H1 (cell line): ENCODE data around the gene SPATA32. TPM values are rescaled to one million over a fixed set of nuclear protein-coding genes. Genes with fewer than 3 reads are reported as not detected.

Experiments used
- CTCF ChIA-PET: fragments of 300-600 bp; sonication (Branson Sonifier 250); formaldehyde crosslinking; loops from one replicate; lab custom pipeline; 2021; ENCODE audit not compliant: partially characterized antibody; lab: Charles Lee
- POLR2A ChIA-PET: fragments of 300-600 bp; sonication (Branson Sonifier 250); formaldehyde crosslinking; loops from one replicate; lab custom pipeline; 2021; ENCODE audit warnings: inconsistent platforms; ENCODE audit not compliant: partially characterized antibody; lab: Charles Lee
- DNase-seq, 2 experiments: peaks; one replicate each; pipeline versions ENCODE4 v3.0.0 to v3.0.0-alpha.2; 2010 to 2022; ENCODE audit warnings: low spot score in 2 of 2, low read depth in 1 of 2, mixed read lengths in 1 of 2
- FAIRE-seq: peaks from 2 replicates; lab custom pipeline; 2011; peaks lifted over from hg19 to GRCh38; lab: Jason Lieb, UNC
- H2AFZ ChIP-seq: 2 replicates; pipeline ENCODE4 v1.8.1; 2012; ENCODE audit warnings: low read length, inconsistent platforms
- H2AK5ac ChIP-seq: 2 replicates; pipeline ENCODE4 v1.6.1; 2013; ENCODE audit warnings: low read depth, low read length
- H2BK120ac ChIP-seq: replicated peaks from 2 replicates; pipeline ENCODE3; 2013; ENCODE audit warnings: low read depth, low read length, inconsistent platforms
- H2BK12ac ChIP-seq: 2 replicates; pipeline ENCODE4 v1.6.1; 2013; ENCODE audit warnings: low read depth, low read length
- H2BK15ac ChIP-seq: 2 replicates; pipeline ENCODE4 v1.6.1; 2013; ENCODE audit warnings: low read length
- H2BK20ac ChIP-seq: 2 replicates; pipeline ENCODE4 v1.6.1; 2013; ENCODE audit warnings: low read length
- H2BK5ac ChIP-seq: 2 replicates; pipeline ENCODE4 v1.6.1; 2013; ENCODE audit warnings: low read depth, low read length
- H3K14ac ChIP-seq: 2 replicates; pipeline ENCODE4 v1.6.1; 2013; ENCODE audit warnings: inconsistent platforms; ENCODE audit not compliant: insufficient read length
- H3K18ac ChIP-seq: 2 replicates; pipeline ENCODE4 v1.6.1; 2013; ENCODE audit warnings: low read length; ENCODE audit errors: extremely low read depth
- H3K23ac ChIP-seq: 2 replicates; pipeline ENCODE4 v1.6.1; 2013; ENCODE audit warnings: inconsistent platforms; ENCODE audit not compliant: insufficient read length
- H3K23me2 ChIP-seq: 2 replicates; pipeline ENCODE4 v1.6.1; 2013; ENCODE audit warnings: low read depth, low read length
- H3K27ac ChIP-seq: 2 replicates; pipeline ENCODE4 v1.6.1; 2011; ENCODE audit warnings: low read depth, low read length, inconsistent platforms
- H3K27me3 ChIP-seq, 4 experiments: replicated peaks in 1 of 4; 1 replicate in 1 of 4; 2 replicates in 3 of 4; pipeline versions ENCODE4 v1.6.1 to v1.8.1; 2011 to 2013; ENCODE audit warnings: low read length in 3 of 4, mild to moderate bottlenecking in 3 of 4, inconsistent platforms in 2 of 4, mixed read lengths in 2 of 4, moderate library complexity in 1 of 4; ENCODE audit not compliant: control insufficient read depth in 3 of 4, insufficient read depth in 3 of 4; ENCODE audit errors: extremely low read depth in 1 of 4
- H3K36me3 ChIP-seq, 4 experiments: 2 replicates each; pipeline versions ENCODE4 v1.6.1 to v1.8.1; 2011 to 2013; ENCODE audit warnings: mild to moderate bottlenecking in 4 of 4, low read length in 3 of 4, moderate library complexity in 2 of 4, control low read depth in 1 of 4, inconsistent platforms in 1 of 4; ENCODE audit not compliant: insufficient read depth in 4 of 4, control insufficient read depth in 2 of 4
- H3K4ac ChIP-seq: replicated peaks from 2 replicates; pipeline ENCODE3; 2013; ENCODE audit warnings: low read length, low read depth, mixed read lengths, inconsistent platforms; ENCODE audit not compliant: insufficient read length
- H3K4me1 ChIP-seq, 4 experiments: replicated peaks in 1 of 4; 1 replicate in 1 of 4; 2 replicates in 3 of 4; pipeline versions ENCODE4 v1.6.1 to v1.8.1; 2011 to 2013; ENCODE audit warnings: low read length in 3 of 4, inconsistent platforms in 2 of 4, mixed read lengths in 1 of 4; ENCODE audit not compliant: insufficient read depth in 4 of 4, control insufficient read depth in 3 of 4
- H3K4me2 ChIP-seq, 2 experiments: 2 replicates each; pipeline versions ENCODE4 v1.6.1 to v1.8.1; 2011 to 2013; ENCODE audit warnings: low read depth in 2 of 2, low read length in 2 of 2, control low read depth in 1 of 2, inconsistent platforms in 1 of 2, mild to moderate bottlenecking in 1 of 2; ENCODE audit not compliant: insufficient read depth in 1 of 2
- H3K4me3 ChIP-seq, 4 experiments: fragments of 200-600, 300-600 bp in 1 of 4; sonication (generic), shearing (Covaris generic), sonication (Bioruptor Twin) in 1 of 4; 2 replicates each; pipeline versions ENCODE4 v1.5.1 to v1.8.1; 2011 to 2016; ENCODE audit warnings: low read length in 4 of 4, low read depth in 3 of 4, control low read depth in 2 of 4, inconsistent platforms in 2 of 4, mild to moderate bottlenecking in 2 of 4, mixed read lengths in 1 of 4, moderate library complexity in 1 of 4; ENCODE audit not compliant: insufficient read depth in 2 of 4; ENCODE audit errors: extremely low read depth in 1 of 4
- H3K56ac ChIP-seq: replicated peaks from 2 replicates; pipeline ENCODE3; 2013; ENCODE audit warnings: low read depth, mild to moderate bottlenecking, mixed read lengths, low read length, inconsistent platforms; ENCODE audit not compliant: insufficient read length
- H3K79me1 ChIP-seq: 2 replicates; pipeline ENCODE4 v1.6.1; 2013; ENCODE audit warnings: low read depth, low read length, control low read depth
- H3K79me2 ChIP-seq, 2 experiments: 2 replicates each; pipeline versions ENCODE4 v1.6.1 to v1.8.1; 2012 to 2013; ENCODE audit warnings: low read length in 2 of 2, mild to moderate bottlenecking in 2 of 2, inconsistent platforms in 1 of 2; ENCODE audit not compliant: insufficient read depth in 2 of 2, control insufficient read depth in 1 of 2
- H3K9ac ChIP-seq, 4 experiments: replicated peaks in 1 of 4; 1 replicate in 1 of 4; 2 replicates in 3 of 4; pipeline versions ENCODE4 v1.6.1 to v1.8.1; 2011 to 2013; ENCODE audit warnings: low read depth in 3 of 4, low read length in 3 of 4, control low read depth in 2 of 4, mild to moderate bottlenecking in 2 of 4, moderate library complexity in 2 of 4, inconsistent platforms in 1 of 4; ENCODE audit errors: extremely low read depth in 1 of 4
- H3K9me3 ChIP-seq, 2 experiments: 2 replicates each; pipeline versions ENCODE4 v1.6.1 to v1.8.1; 2012 to 2013; ENCODE audit warnings: mild to moderate bottlenecking in 2 of 2, moderate library complexity in 2 of 2, control low read depth in 1 of 2, inconsistent platforms in 1 of 2, low read depth in 1 of 2, low read length in 1 of 2, mixed read lengths in 1 of 2; ENCODE audit not compliant: insufficient read depth in 2 of 2
- H4K20me1 ChIP-seq, 2 experiments: replicated peaks in 1 of 2; 2 replicates each; pipeline versions ENCODE3 to v1.8.1; 2011 to 2013; ENCODE audit warnings: inconsistent platforms in 2 of 2, low read length in 2 of 2, mild to moderate bottlenecking in 1 of 2; ENCODE audit not compliant: insufficient read depth in 2 of 2, control insufficient read depth in 1 of 2
- H4K5ac ChIP-seq: 2 replicates; pipeline ENCODE4 v1.6.1; 2013; ENCODE audit warnings: low read length, low read depth, mixed read lengths, inconsistent platforms; ENCODE audit not compliant: insufficient read length
- H4K8ac ChIP-seq: 2 replicates; pipeline ENCODE4 v1.8.0; 2013; ENCODE audit warnings: mild to moderate bottlenecking, moderate library complexity, low read length, inconsistent platforms; ENCODE audit not compliant: insufficient read depth; ENCODE audit errors: extremely low read depth
- H4K91ac ChIP-seq: replicated peaks from 2 replicates; pipeline ENCODE3; 2013; ENCODE audit warnings: low read length, mixed read lengths, inconsistent platforms; ENCODE audit not compliant: insufficient read length
- BRCA1 ChIP-seq: IDR thresholded peaks from 2 replicates; pipeline ENCODE4 v1.6.1; 2012; ENCODE audit warnings: low read depth, low read length, improper control_type of control experiment
- GABPA ChIP-seq: IDR thresholded peaks from 2 replicates; pipeline ENCODE4 v1.6.1; 2011; ENCODE audit warnings: mild to moderate bottlenecking, low read length, moderate library complexity, borderline replicate concordance; ENCODE audit not compliant: insufficient read depth
- JUND ChIP-seq: IDR thresholded peaks from 2 replicates; pipeline ENCODE4 v1.6.1; 2011; ENCODE audit warnings: mild to moderate bottlenecking, improper control_type of control experiment, low read length
- PHF8 ChIP-seq: fragments of 200-600 bp; sonication (generic); conservative IDR thresholded peaks from 2 replicates; pipeline ENCODE4 v1.7.1; 2012; ENCODE audit warnings: low read depth, mild to moderate bottlenecking, inconsistent platforms, low read length, moderate library complexity
- RNF2 ChIP-seq: fragments of 200-900, 300-1000 bp; sonication (generic); IDR thresholded peaks from 2 replicates; pipeline ENCODE4 v1.7.1; 2016; ENCODE audit warnings: borderline replicate concordance, low read depth, mild to moderate bottlenecking, antibody characterized with exemption, low read length; ENCODE audit not compliant: poor library complexity, severe bottlenecking; ENCODE audit errors: missing control alignments
- SRF ChIP-seq: IDR thresholded peaks from 2 replicates; pipeline ENCODE4 v1.6.1; 2011; ENCODE audit warnings: mild to moderate bottlenecking, low read depth, low read length, moderate library complexity
- WGBS, 2 experiments: shearing (Covaris generic) in 1 of 2; methylation state at CpG; one replicate each; pipeline versions ENCODE4 v1.1.6 to v1.1.7; 2013 to 2015; ENCODE audit warnings: low lambda C conversion rate in 2 of 2, mixed read lengths in 2 of 2, inconsistent platforms in 1 of 2, low coverage in 1 of 2, missing lambda C conversion rate in 1 of 2; ENCODE audit not compliant: insufficient replicate concordance in 2 of 2, insufficient coverage in 1 of 2, insufficient read length in 1 of 2; ENCODE audit errors: extremely low coverage in 1 of 2, missing lambda C conversion rate in 1 of 2; 5-methylcytosine and 5-hydroxymethylcytosine counted together
- polyA plus RNA-seq, 7 experiments: library from polyadenylated mRNA; depleted of rRNA in 3 of 7; stranded (reverse) in 5 of 7; unstranded in 2 of 7; fragments of >200 nt in 5 of 7; fragments of 200-250 nt in 2 of 7; gene quantifications; 1 replicate in 5 of 7; 2 replicates in 1 of 7; 4 replicates in 1 of 7; pipeline versions ENCODE4 v1.2.1 to v1.2.3, GENCODE V29; 2011 to 2013; ENCODE audit warnings: missing spikeins in 2 of 7, mixed read lengths in 2 of 7
- total RNA-seq: library from RNA; stranded (reverse); fragmentation: NEBNext Ultra II Directional; extraction: Animal tissue kit (Norgen Biotek cat#: 25700); gene quantifications from 2 replicates; pipeline ENCODE4 v1.2.1, GENCODE V29; 2021
- TF ChIP-seq, protein P1 (sequence below), 3 experiments: IDR thresholded peaks; 1 replicate in 2 of 3; 2 replicates in 1 of 3; pipeline versions ENCODE4 v1.5.1 to v1.6.1; 2011; ENCODE audit warnings: low read length in 3 of 3, mild to moderate bottlenecking in 3 of 3, inconsistent platforms in 2 of 3, low read depth in 1 of 3, moderate library complexity in 1 of 3; ENCODE audit not compliant: insufficient read depth in 1 of 3; ENCODE audit errors: control extremely low read depth in 1 of 3

The SPATA32 gene
- total and polyA plus RNA-seq, 2 of the 8 experiments (the other 6 are each of a cell fraction or from before 2014, with no cell fraction given) = 0.24 TPM; not detected in 1

DNA sequence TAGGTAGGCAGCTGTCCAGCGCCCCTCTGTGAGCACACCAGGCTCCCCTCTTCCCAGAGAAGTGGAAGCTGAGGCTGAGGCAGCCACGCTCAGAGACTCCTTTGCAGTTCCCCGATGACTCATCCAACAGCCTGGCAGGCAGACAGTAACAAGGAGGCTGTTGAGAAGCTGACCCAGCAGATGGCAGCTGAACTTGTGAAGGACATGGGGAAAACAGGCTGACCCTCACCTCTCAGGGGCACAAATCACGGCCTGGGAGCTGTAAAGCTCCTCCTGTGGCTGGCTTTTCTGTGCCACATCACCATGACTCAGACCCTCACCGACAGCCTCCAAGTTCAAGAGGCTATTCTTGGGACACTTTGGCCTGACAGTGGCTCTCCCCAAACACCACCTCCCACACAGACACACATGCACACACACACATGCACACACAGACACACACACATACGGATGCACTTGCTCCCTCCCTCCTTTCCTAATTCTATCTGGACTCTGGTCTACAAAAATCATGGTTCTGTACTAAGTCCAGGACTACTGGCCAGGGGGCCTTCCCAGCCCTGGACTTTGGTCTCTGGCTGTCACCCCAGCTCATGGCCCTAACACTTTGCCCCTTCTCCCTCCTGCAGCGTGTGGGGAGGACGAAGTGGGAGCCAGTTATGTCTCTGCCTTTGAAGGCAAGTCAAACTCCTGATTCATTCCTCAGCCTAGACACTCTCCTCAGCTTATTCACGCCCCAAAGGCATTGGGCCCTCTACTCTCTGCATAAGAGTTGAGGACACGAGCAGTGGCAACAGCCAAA lies 31.7 kb upstream of the SPATA32 start:
- peaks cover 0 to 4% of the 10 kb centered on the region in 2 experiments; a peak in 1 of 4 replicates for H3K79me2 ChIP-seq
- no peak overlapping the region for H3K23ac ChIP-seq
- H3K4ac ChIP-seq = no peak overlapping the region
- H3K4me2 ChIP-seq = no peak overlapping the region
- H3K56ac ChIP-seq = no peak overlapping the region
- H4K20me1 ChIP-seq = peaks cover 4% of the 10 kb centered on the region in 2 experiments
- no peaks in the 10 kb centered on the region for H3K27me3 ChIP-seq
- FAIRE-seq = no peak
- 0 out of 8 replicates have a peak, but pooled peaks cover 0 to 3% (median 0%) of the 10 kb centered on the region in 4 experiments for H3K36me3 ChIP-seq
- H3K18ac ChIP-seq = no peak overlapping the region
- peaks cover 15% of the 10 kb centered on the region for H3K79me1 ChIP-seq
- peaks cover 0 to 5% (median 0%) of the 10 kb centered on the region in 4 experiments; a peak in 1 of 7 replicates for H3K4me1 ChIP-seq
- no peak overlapping the region; the same call in 1 of the 2 replicates for H4K8ac ChIP-seq
- H3K14ac ChIP-seq = no peak overlapping the region
- no peak overlapping the region for H2AFZ ChIP-seq
- H2BK12ac ChIP-seq = no peak overlapping the region
- 89% methylated on average over 10 of the region's 10 CpGs; no CpG with 5 or more reads in 1 of the 2 experiments for WGBS, 2 experiments
- H2BK120ac ChIP-seq = no peak overlapping the region
- H4K91ac ChIP-seq = no peak overlapping the region
- no peaks in the 10 kb centered on the region for H3K9me3 ChIP-seq
- H2AK5ac ChIP-seq = no peak overlapping the region
- no peak overlapping the region for H3K4me3 ChIP-seq
- no peak overlapping the region for H4K5ac ChIP-seq
- CTCF ChIA-PET = interaction anchor here (0.6 to 4.6 kb wide), 16 partner anchors 9 to 92 kb away, joined by 3 to 35 read pairs (median 6); no protein-coding TSS in a partner anchor
- no peak overlapping the region for H3K27ac ChIP-seq
- POLR2A ChIA-PET = interaction anchor here (1.5 kb wide), 2 partner anchors 19 to 46 kb away, joined by 3 to 4 read pairs; no protein-coding TSS in a partner anchor
- no peak overlapping the region for H2BK20ac ChIP-seq
- no peak for DNase-seq
- H3K23me2 ChIP-seq = no peaks in the 10 kb centered on the region
- no peak overlapping the region for H3K9ac ChIP-seq
- 0 out of 2 replicates have a peak overlapping the region, but pooled peaks have one; percentile 45 for H2BK5ac ChIP-seq
- no peak overlapping the region for H2BK15ac ChIP-seq
- TF ChIP-seq SRF (no peak), BRCA1 (no peak), JUND (peak; percentile 74), GABPA (no peak), PHF8 (no peak), RNF2 (no peak)
- TF ChIP-seq, protein P1, sequence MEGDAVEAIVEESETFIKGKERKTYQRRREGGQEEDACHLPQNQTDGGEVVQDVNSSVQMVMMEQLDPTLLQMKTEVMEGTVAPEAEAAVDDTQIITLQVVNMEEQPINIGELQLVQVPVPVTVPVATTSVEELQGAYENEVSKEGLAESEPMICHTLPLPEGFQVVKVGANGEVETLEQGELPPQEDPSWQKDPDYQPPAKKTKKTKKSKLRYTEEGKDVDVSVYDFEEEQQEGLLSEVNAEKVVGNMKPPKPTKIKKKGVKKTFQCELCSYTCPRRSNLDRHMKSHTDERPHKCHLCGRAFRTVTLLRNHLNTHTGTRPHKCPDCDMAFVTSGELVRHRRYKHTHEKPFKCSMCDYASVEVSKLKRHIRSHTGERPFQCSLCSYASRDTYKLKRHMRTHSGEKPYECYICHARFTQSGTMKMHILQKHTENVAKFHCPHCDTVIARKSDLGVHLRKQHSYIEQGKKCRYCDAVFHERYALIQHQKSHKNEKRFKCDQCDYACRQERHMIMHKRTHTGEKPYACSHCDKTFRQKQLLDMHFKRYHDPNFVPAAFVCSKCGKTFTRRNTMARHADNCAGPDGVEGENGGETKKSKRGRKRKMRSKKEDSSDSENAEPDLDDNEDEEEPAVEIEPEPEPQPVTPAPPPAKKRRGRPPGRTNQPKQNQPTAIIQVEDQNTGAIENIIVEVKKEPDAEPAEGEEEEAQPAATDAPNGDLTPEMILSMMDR (IDR thresholded peaks at IDR 0.05; ENCODE audit: control extremely low read depth in 1 of 3, insufficient read depth in 1 of 3, low read depth in 1 of 3, low read length in 3 of 3) = peak in 1 of 3 experiments; percentile 16; a peak in 1 of 4 replicates
